PC-3 (cell line): ENCODE data around the gene PALS2. TPM values are rescaled to one million over a fixed set of nuclear protein-coding genes. Genes with fewer than 3 reads are reported as not detected.

ENCODE experiments used
- ATAC-seq: fragments of 200-7000 bp; cut with Tn5 transposase; 2 replicates; pipeline ENCODE4 v1.9.1; 2020; ENCODE audit warnings: mild to moderate bottlenecking, moderate library complexity
- BruUV-seq: library from RNA; stranded (reverse); fragments of 400-500 nt; replicated peaks from 2 replicates; lab custom pipeline; 2021; lab: Mats Ljungman, UMichigan
- CTCF ChIA-PET: fragments of 300-600 bp; sonication (Branson Sonifier 250); formaldehyde crosslinking; loops from one replicate; lab custom pipeline; 2022; ENCODE audit warnings: antibody characterized with exemption; lab: Charles Lee
- POLR2A ChIA-PET: fragments of 300-600 bp; sonication (Branson Sonifier 250); formaldehyde crosslinking; loops from one replicate; lab custom pipeline; 2022; ENCODE audit warnings: antibody characterized with exemption; ENCODE audit not compliant: unreplicated experiment; lab: Charles Lee
- DNase-seq: peaks from one replicate; pipeline ENCODE4 v3.0.0-alpha.2; 2015
- H2AFZ ChIP-seq: fragments of 300-600 bp; sonication (generic); 2 replicates; pipeline ENCODE4 v1.6.0; 2016; ENCODE audit warnings: antibody characterized with exemption, low read length
- H3F3A ChIP-seq: fragments of 300-600 bp; sonication (generic); one replicate; pipeline ENCODE4 v1.6.0; 2017; ENCODE audit warnings: antibody characterized with exemption, low read length, control low read depth, mild to moderate bottlenecking; ENCODE audit not compliant: unreplicated experiment
- H3K27ac ChIP-seq: fragments of 300-600 bp; sonication (generic); 2 replicates; pipeline ENCODE4 v1.5.1; 2016; ENCODE audit warnings: mild to moderate bottlenecking, low read length
- H3K27me3 ChIP-seq: fragments of 300-600 bp; sonication (generic); 2 replicates; pipeline ENCODE4 v1.6.1; 2016; ENCODE audit warnings: low read length, mixed read lengths
- H3K36me3 ChIP-seq: fragments of 300-600 bp; sonication (generic); 2 replicates; pipeline ENCODE4 v1.6.1; 2016; ENCODE audit warnings: low read depth, mixed run types, low read length, mixed read lengths
- H3K4me1 ChIP-seq: fragments of 300-600 bp; sonication (generic); 2 replicates; pipeline ENCODE4 v1.5.1; 2016; ENCODE audit warnings: low read length; ENCODE audit not compliant: insufficient read depth
- H3K4me2 ChIP-seq: fragments of 300-600 bp; sonication (generic); 2 replicates; pipeline ENCODE4 v1.6.0; 2016; ENCODE audit warnings: low read length
- H3K4me3 ChIP-seq: fragments of 300-600 bp; sonication (generic); 2 replicates; pipeline ENCODE4 v1.5.1; 2016; ENCODE audit warnings: mild to moderate bottlenecking, low read length, mixed read lengths
- H3K79me2 ChIP-seq: fragments of 300-600 bp; sonication (generic); 2 replicates; pipeline ENCODE4 v1.6.1; 2017; ENCODE audit warnings: low read length, mixed read lengths
- H3K9ac ChIP-seq: fragments of 300-600 bp; sonication (generic); 2 replicates; pipeline ENCODE4 v1.6.0; 2016; ENCODE audit warnings: mild to moderate bottlenecking, low read length
- H3K9me2 ChIP-seq: fragments of 300-600 bp; sonication (generic); replicated peaks from 2 replicates; pipeline ENCODE4 v1.6.1; 2016; ENCODE audit warnings: mixed run types, low read length, mixed read lengths
- H3K9me3 ChIP-seq: fragments of 300-600 bp; sonication (generic); 2 replicates; pipeline ENCODE4 v1.6.1; 2016; ENCODE audit warnings: low read length, mixed read lengths
- H4K20me1 ChIP-seq: fragments of 300-600 bp; sonication (generic); 2 replicates; pipeline ENCODE4 v1.6.1; 2016; ENCODE audit warnings: low read length, mixed read lengths
- EZH2 ChIP-seq: fragments of 300-600 bp; sonication (generic); IDR thresholded peaks from one replicate; pipeline ENCODE4 v1.6.1; 2017; ENCODE audit warnings: antibody characterized with exemption, mild to moderate bottlenecking, low read length; ENCODE audit not compliant: unreplicated experiment
- EZH2phosphoT487 ChIP-seq: fragments of 300-600 bp; sonication (generic); IDR thresholded peaks from 2 replicates; pipeline ENCODE4 v1.6.1; 2018; ENCODE audit warnings: mild to moderate bottlenecking, antibody characterized with exemption, low read length, borderline replicate concordance
- intact Hi-C: fragments of 100-400 bp; cut with micrococcal nuclease; formaldehyde crosslinking; loops from 2 replicates; pipeline ENCODE4 v1.9.0; 2023
- total RNA-seq: library from RNA; depleted of rRNA; stranded (reverse); fragments of >200 nt; gene quantifications from 2 replicates; pipeline ENCODE4 v1.2.3, GENCODE V29; 2014; rRNA removed
- TF ChIP-seq, protein P1 (sequence below): fragments of 300-600 bp; sonication (generic); conservative IDR thresholded peaks from 2 replicates; pipeline ENCODE4 v1.5.1; 2017; ENCODE audit warnings: antibody characterized with exemption, low read depth, mild to moderate bottlenecking, low read length

Gene PALS2
- total RNA-seq, 1 experiment from 2014 or later = 10.8 TPM

DNA sequence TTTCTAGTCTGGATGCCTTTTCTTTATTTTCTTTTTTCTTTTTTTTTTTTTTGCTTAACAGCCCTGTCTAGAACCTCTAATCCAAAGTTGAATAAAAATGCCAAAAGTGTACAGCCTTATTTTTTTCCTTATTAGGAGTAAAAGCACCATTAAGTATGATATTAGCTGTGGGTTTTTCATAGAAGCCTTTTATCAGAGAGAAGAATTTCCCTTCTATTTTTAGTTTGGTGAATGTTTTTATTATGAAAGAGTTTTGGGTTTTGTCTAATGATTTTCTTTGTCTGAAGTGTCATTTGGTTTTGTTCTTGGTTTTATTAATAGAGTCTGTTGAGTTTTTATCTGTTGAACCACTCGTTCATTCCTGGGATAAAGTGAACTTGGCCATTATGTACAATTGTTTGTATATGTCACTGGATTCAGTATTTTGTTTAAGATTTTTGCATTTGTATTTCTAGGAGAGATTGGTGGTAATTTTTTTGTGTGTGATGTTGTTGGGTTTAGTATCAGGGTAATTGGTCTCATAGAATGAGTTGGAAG, 49.5 kb downstream of the PALS2 start:
- CTCF ChIA-PET = no interaction called here
- POLR2A ChIA-PET = no interaction called here
- TF ChIP-seq EZH2phosphoT487 (no peak), EZH2 (no peak)
- TF ChIP-seq, protein P1, sequence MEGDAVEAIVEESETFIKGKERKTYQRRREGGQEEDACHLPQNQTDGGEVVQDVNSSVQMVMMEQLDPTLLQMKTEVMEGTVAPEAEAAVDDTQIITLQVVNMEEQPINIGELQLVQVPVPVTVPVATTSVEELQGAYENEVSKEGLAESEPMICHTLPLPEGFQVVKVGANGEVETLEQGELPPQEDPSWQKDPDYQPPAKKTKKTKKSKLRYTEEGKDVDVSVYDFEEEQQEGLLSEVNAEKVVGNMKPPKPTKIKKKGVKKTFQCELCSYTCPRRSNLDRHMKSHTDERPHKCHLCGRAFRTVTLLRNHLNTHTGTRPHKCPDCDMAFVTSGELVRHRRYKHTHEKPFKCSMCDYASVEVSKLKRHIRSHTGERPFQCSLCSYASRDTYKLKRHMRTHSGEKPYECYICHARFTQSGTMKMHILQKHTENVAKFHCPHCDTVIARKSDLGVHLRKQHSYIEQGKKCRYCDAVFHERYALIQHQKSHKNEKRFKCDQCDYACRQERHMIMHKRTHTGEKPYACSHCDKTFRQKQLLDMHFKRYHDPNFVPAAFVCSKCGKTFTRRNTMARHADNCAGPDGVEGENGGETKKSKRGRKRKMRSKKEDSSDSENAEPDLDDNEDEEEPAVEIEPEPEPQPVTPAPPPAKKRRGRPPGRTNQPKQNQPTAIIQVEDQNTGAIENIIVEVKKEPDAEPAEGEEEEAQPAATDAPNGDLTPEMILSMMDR = no peak
- Histone ChIP-seq H3K9ac (no peak overlapping the region), H2AFZ (no peak overlapping the region), H3K27me3 (no peaks in the 10 kb centered on the region), H3K36me3 (no peaks in the 10 kb centered on the region), H3F3A (no peaks in the 10 kb centered on the region), H4K20me1 (no peaks in the 10 kb centered on the region), H3K4me3 (no peak overlapping the region), H3K9me2 (no peaks in the 10 kb centered on the region), H3K4me1 (no peaks in the 10 kb centered on the region), H3K27ac (no peak overlapping the region), H3K4me2 (no peak overlapping the region), H3K9me3 (no peaks in the 10 kb centered on the region), H3K79me2 (peaks cover 36% of the 10 kb centered on the region)
- DNase-seq (no peak), ATAC-seq (no peak)
- no TSS peak for BruUV-seq
- intact Hi-C loops = no loop called here

Other genes starting within 250 kb of the PALS2 start
- 12.0 and 16.6 TPM in 2 replicates for gene GSDME, start 184.0 kb downstream of the PALS2 start, total RNA-seq